GM12878 (cell line): ENCODE data around the gene MYH6. TPM values are rescaled to one million over a fixed set of nuclear protein-coding genes. Genes with fewer than 3 reads are reported as not detected.

Experiments used
- ATAC-seq: fragments of 200-7000 bp; cut with Tn5 transposase; 3 replicates; pipeline ENCODE4 v1.9.1; 2020; ENCODE audit warnings: mild to moderate bottlenecking, moderate library complexity
- BruUV-seq: library from RNA; stranded (reverse); fragments of 400-500 nt; replicated peaks from 2 replicates; lab custom pipeline; 2021; lab: Mats Ljungman, UMichigan
- CTCF ChIA-PET: fragments of 300-600 bp; sonication (Branson Sonifier 250); formaldehyde crosslinking; extraction: SDS; loops from one replicate; lab custom pipeline; 2021; ENCODE audit warnings: inconsistent platforms; lab: Yijun Ruan, JAX
- POLR2A ChIA-PET: fragments of 350-600 bp; formaldehyde crosslinking; extraction: SDS; loops from one replicate; lab custom pipeline; 2021; ENCODE audit warnings: inconsistent platforms; lab: Charles Lee
- RAD21 ChIA-PET: fragments of 300-600 bp; sonication (Branson Sonifier 250); formaldehyde crosslinking; loops from one replicate; lab custom pipeline; 2023; ENCODE audit warnings: antibody characterized with exemption; ENCODE audit not compliant: unreplicated experiment; lab: Charles Lee
- SMC1A ChIA-PET: fragments of 300-600 bp; sonication (Branson Sonifier 250); formaldehyde crosslinking; loops from one replicate; lab custom pipeline; 2023; ENCODE audit not compliant: unreplicated experiment, uncharacterized antibody; lab: Charles Lee
- DNase-seq: peaks from one replicate; pipeline ENCODE4 v3.0.0-alpha.2; 2011; ENCODE audit warnings: low read depth, low spot score
- FAIRE-seq: peaks from 3 replicates; lab custom pipeline; 2011; peaks lifted over from hg19 to GRCh38; lab: Jason Lieb, UNC
- H2AFZ ChIP-seq: 2 replicates; pipeline ENCODE4 v1.6.0; 2011; ENCODE audit warnings: low read depth, low read length, control low read depth; ENCODE audit not compliant: control insufficient read depth
- H3K27ac ChIP-seq: 2 replicates; pipeline ENCODE4 v1.5.1; 2011; ENCODE audit warnings: control low read depth; ENCODE audit not compliant: control insufficient read depth, insufficient read depth
- H3K27me3 ChIP-seq, 2 experiments: replicated peaks in 1 of 2; 2 replicates each; pipeline versions ENCODE4 v1.6.0 to v1.6.1; 2011; ENCODE audit warnings: low read length in 1 of 2; ENCODE audit not compliant: control insufficient read depth in 2 of 2, insufficient read depth in 2 of 2
- H3K36me3 ChIP-seq, 2 experiments: 2 replicates each; pipeline ENCODE4 v1.5.1; 2011; ENCODE audit warnings: low read length in 1 of 2; ENCODE audit not compliant: control insufficient read depth in 2 of 2, insufficient read depth in 2 of 2
- H3K4me1 ChIP-seq: 2 replicates; pipeline ENCODE4 v1.6.1; 2011; ENCODE audit warnings: mild to moderate bottlenecking, low read length, moderate library complexity, mixed read lengths; ENCODE audit not compliant: control insufficient read depth, insufficient read depth
- H3K4me2 ChIP-seq: 2 replicates; pipeline ENCODE4 v1.6.0; 2011; ENCODE audit warnings: control low read depth; ENCODE audit not compliant: control insufficient read depth, insufficient read depth
- H3K4me3 ChIP-seq: fragments of 200-600 bp; sonication (generic); 2 replicates; pipeline ENCODE4 v1.5.1; 2016
- H3K79me2 ChIP-seq: 2 replicates; pipeline ENCODE4 v1.6.0; 2011; ENCODE audit warnings: low read length; ENCODE audit not compliant: control insufficient read depth, insufficient read depth
- H3K9ac ChIP-seq: 2 replicates; pipeline ENCODE4 v1.8.0; 2011; ENCODE audit warnings: low read length, control low read depth, mixed read lengths; ENCODE audit not compliant: control insufficient read depth, insufficient read depth
- H3K9me3 ChIP-seq: replicated peaks from 3 replicates; pipeline ENCODE4 v1.5.1; 2011; ENCODE audit warnings: mild to moderate bottlenecking, low read length; ENCODE audit not compliant: control insufficient read depth, insufficient read depth
- H4K20me1 ChIP-seq: 2 replicates; pipeline ENCODE4 v1.6.0; 2011; ENCODE audit not compliant: control insufficient read depth, insufficient read depth
- ATF3 ChIP-seq: IDR thresholded peaks from 2 replicates; pipeline ENCODE4 v1.6.1; 2011; ENCODE audit warnings: low read depth, mild to moderate bottlenecking, low read length, moderate library complexity, borderline replicate concordance; ENCODE audit errors: extremely low read depth
- CREB1 ChIP-seq: IDR thresholded peaks from 2 replicates; pipeline ENCODE4 v1.6.1; 2012; ENCODE audit warnings: low read depth, mild to moderate bottlenecking, inconsistent platforms
- IKZF1 ChIP-seq: fragments of 450-650 bp; conservative IDR thresholded peaks from 2 replicates; pipeline ENCODE4 v1.6.1; 2017; ENCODE audit warnings: antibody characterized with exemption, mild to moderate bottlenecking
- JUNB ChIP-seq: IDR thresholded peaks from 2 replicates; pipeline ENCODE4 v1.6.1; 2016; ENCODE audit warnings: antibody characterized with exemption, mild to moderate bottlenecking
- RFX5 ChIP-seq: IDR thresholded peaks from 2 replicates; pipeline ENCODE4 v1.6.1; 2011; ENCODE audit warnings: low read depth, low read length, improper control_type of control experiment
- RUNX3 ChIP-seq: IDR thresholded peaks from 2 replicates; pipeline ENCODE4 v1.6.1; 2012; ENCODE audit warnings: low read length, inconsistent platforms
- ZSCAN29 ChIP-seq: fragments of 450-650 bp; IDR thresholded peaks from 2 replicates; pipeline ENCODE4 v1.6.1; 2017; ENCODE audit warnings: mild to moderate bottlenecking, moderate library complexity
- WGBS: methylation state at CpG from one replicate; pipeline ENCODE4 v1.1.6; 2016; ENCODE audit warnings: low lambda C conversion rate; ENCODE audit not compliant: insufficient replicate concordance, insufficient coverage; ENCODE audit errors: missing lambda C conversion rate; 5-methylcytosine and 5-hydroxymethylcytosine counted together
- in situ Hi-C: fragments of 300-500 bp; cut with MboI; formaldehyde crosslinking; loops from 9 replicates; pipeline ENCODE4 v1.14.3; 2018; ENCODE audit warnings: mixed read lengths
- intact Hi-C: fragments of 100-400 bp; cut with micrococcal nuclease; formaldehyde crosslinking; loops from one replicate; pipeline ENCODE4 v1.14.2; 2022; ENCODE audit not compliant: unreplicated experiment
- polyA plus RNA-seq, 11 experiments: library from polyadenylated mRNA; depleted of rRNA in 4 of 11; unstranded in 6 of 11; stranded (reverse) in 5 of 11; fragments of >200 nt; fragmentation: Nextera tagmentation in 4 of 11; fragmentation: Illumina TruSeq in 1 of 11; extraction: Ambion mirVana in 4 of 11; extraction: Trizol in 1 of 11; gene quantifications; 1 replicate in 1 of 11; 2 replicates in 10 of 11; pipeline versions ENCODE4 v1.2.1 to v1.2.3, GENCODE V29; 2011 to 2016; ENCODE audit warnings: inconsistent platforms in 2 of 11, missing spikeins in 2 of 11, low read depth in 1 of 11
- total RNA-seq, 4 experiments: library from RNA; depleted of rRNA in 3 of 4; stranded (reverse); fragments of >200 nt in 3 of 4; fragmentation: Illumina TruSeq in 1 of 4; extraction: Trizol in 1 of 4; gene quantifications; 2 replicates each; pipeline versions ENCODE4 v1.2.1 to v1.2.3, GENCODE V29; 2013 to 2021
- TF ChIP-seq, protein P1 (sequence below): IDR thresholded peaks from 2 replicates; pipeline ENCODE4 v1.6.1; 2012; ENCODE audit warnings: mild to moderate bottlenecking, low read depth, low read length
- TF ChIP-seq, protein P2 (sequence below): fragments of 450-650 bp; IDR thresholded peaks from 2 replicates; pipeline ENCODE4 v1.6.1; 2016; ENCODE audit warnings: mild to moderate bottlenecking, moderate library complexity, borderline replicate concordance

Gene MYH6
- total and polyA plus RNA-seq, 10 of the 15 experiments (the other 5 are each of a cell fraction or from before 2014, with no cell fraction given): 0.01 to 0.84 (median 0.05) TPM; not detected in 7

GRCh38 chr14:23365732-23366425, 42.2 kb downstream of the MYH6 start:
- Histone ChIP-seq H2AFZ (no peak overlapping the region), H3K27me3 (peaks cover 0 to 8% of the 10 kb centered on the region in 2 experiments; a peak in 3 of 4 replicates), H3K27ac (no peak overlapping the region), H3K9me3 (no peaks in the 10 kb centered on the region), H3K4me1 (no peaks in the 10 kb centered on the region), H4K20me1 (no peaks in the 10 kb centered on the region), H3K9ac (no peak overlapping the region), H3K79me2 (no peaks in the 10 kb centered on the region), H3K4me3 (no peak overlapping the region), H3K4me2 (no peak overlapping the region), H3K36me3 (no peaks in the 10 kb centered on the region)
- no TSS peak for BruUV-seq
- SMC1A ChIA-PET: no interaction called here
- WGBS: 46% methylated on average over 46 of the region's 51 CpGs
- DNase-seq (no peak), FAIRE-seq (no peak), ATAC-seq (no peak)
- POLR2A ChIA-PET: no interaction called here
- CTCF ChIA-PET: no interaction called here
- no peak for TF ChIP-seq ZSCAN29
- TF ChIP-seq RUNX3: no peak
- TF ChIP-seq JUNB: no peak
- no peak for TF ChIP-seq RFX5
- TF ChIP-seq, protein P1, sequence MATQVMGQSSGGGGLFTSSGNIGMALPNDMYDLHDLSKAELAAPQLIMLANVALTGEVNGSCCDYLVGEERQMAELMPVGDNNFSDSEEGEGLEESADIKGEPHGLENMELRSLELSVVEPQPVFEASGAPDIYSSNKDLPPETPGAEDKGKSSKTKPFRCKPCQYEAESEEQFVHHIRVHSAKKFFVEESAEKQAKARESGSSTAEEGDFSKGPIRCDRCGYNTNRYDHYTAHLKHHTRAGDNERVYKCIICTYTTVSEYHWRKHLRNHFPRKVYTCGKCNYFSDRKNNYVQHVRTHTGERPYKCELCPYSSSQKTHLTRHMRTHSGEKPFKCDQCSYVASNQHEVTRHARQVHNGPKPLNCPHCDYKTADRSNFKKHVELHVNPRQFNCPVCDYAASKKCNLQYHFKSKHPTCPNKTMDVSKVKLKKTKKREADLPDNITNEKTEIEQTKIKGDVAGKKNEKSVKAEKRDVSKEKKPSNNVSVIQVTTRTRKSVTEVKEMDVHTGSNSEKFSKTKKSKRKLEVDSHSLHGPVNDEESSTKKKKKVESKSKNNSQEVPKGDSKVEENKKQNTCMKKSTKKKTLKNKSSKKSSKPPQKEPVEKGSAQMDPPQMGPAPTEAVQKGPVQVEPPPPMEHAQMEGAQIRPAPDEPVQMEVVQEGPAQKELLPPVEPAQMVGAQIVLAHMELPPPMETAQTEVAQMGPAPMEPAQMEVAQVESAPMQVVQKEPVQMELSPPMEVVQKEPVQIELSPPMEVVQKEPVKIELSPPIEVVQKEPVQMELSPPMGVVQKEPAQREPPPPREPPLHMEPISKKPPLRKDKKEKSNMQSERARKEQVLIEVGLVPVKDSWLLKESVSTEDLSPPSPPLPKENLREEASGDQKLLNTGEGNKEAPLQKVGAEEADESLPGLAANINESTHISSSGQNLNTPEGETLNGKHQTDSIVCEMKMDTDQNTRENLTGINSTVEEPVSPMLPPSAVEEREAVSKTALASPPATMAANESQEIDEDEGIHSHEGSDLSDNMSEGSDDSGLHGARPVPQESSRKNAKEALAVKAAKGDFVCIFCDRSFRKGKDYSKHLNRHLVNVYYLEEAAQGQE: no peak
- no peak for TF ChIP-seq CREB1
- no peak for TF ChIP-seq IKZF1
- TF ChIP-seq, protein P2, sequence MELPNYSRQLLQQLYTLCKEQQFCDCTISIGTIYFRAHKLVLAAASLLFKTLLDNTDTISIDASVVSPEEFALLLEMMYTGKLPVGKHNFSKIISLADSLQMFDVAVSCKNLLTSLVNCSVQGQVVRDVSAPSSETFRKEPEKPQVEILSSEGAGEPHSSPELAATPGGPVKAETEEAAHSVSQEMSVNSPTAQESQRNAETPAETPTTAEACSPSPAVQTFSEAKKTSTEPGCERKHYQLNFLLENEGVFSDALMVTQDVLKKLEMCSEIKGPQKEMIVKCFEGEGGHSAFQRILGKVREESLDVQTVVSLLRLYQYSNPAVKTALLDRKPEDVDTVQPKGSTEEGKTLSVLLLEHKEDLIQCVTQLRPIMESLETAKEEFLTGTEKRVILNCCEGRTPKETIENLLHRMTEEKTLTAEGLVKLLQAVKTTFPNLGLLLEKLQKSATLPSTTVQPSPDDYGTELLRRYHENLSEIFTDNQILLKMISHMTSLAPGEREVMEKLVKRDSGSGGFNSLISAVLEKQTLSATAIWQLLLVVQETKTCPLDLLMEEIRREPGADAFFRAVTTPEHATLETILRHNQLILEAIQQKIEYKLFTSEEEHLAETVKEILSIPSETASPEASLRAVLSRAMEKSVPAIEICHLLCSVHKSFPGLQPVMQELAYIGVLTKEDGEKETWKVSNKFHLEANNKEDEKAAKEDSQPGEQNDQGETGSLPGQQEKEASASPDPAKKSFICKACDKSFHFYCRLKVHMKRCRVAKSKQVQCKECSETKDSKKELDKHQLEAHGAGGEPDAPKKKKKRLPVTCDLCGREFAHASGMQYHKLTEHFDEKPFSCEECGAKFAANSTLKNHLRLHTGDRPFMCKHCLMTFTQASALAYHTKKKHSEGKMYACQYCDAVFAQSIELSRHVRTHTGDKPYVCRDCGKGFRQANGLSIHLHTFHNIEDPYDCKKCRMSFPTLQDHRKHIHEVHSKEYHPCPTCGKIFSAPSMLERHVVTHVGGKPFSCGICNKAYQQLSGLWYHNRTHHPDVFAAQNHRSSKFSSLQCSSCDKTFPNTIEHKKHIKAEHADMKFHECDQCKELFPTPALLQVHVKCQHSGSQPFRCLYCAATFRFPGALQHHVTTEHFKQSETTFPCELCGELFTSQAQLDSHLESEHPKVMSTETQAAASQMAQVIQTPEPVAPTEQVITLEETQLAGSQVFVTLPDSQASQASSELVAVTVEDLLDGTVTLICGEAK: no peak
- TF ChIP-seq ATF3: no peak
- intact Hi-C loops: no loop called here
- in situ Hi-C loops: no loop called here
- RAD21 ChIA-PET: no interaction called here
